PC-3 (cell line): ENCODE results near the gene KRTAP10-5. TPM values are rescaled to one million over a fixed set of nuclear protein-coding genes. Genes with fewer than 3 reads are reported as not detected.
"Not testable (repeated sequence)": the region's sequence is repeated elsewhere in the genome, so short reads cannot be mapped to it uniquely, and the experiment has no call there.

ENCODE experiments used
- ATAC-seq: fragments of 200-7000 bp; cut with Tn5 transposase; 2 replicates; pipeline ENCODE4 v1.9.1; 2020; ENCODE audit warnings: mild to moderate bottlenecking, moderate library complexity
- BruUV-seq: library from RNA; stranded (reverse); fragments of 400-500 nt; replicated peaks from 2 replicates; lab custom pipeline; 2021; lab: Mats Ljungman, UMichigan
- CTCF ChIA-PET: fragments of 300-600 bp; sonication (Branson Sonifier 250); formaldehyde crosslinking; loops from one replicate; lab custom pipeline; 2022; ENCODE audit warnings: antibody characterized with exemption; lab: Charles Lee
- POLR2A ChIA-PET: fragments of 300-600 bp; sonication (Branson Sonifier 250); formaldehyde crosslinking; loops from one replicate; lab custom pipeline; 2022; ENCODE audit warnings: antibody characterized with exemption; ENCODE audit not compliant: unreplicated experiment; lab: Charles Lee
- DNase-seq: peaks from one replicate; pipeline ENCODE4 v3.0.0-alpha.2; 2015
- H2AFZ ChIP-seq: fragments of 300-600 bp; sonication (generic); 2 replicates; pipeline ENCODE4 v1.6.0; 2016; ENCODE audit warnings: antibody characterized with exemption, low read length
- H3F3A ChIP-seq: fragments of 300-600 bp; sonication (generic); one replicate; pipeline ENCODE4 v1.6.0; 2017; ENCODE audit warnings: antibody characterized with exemption, low read length, control low read depth, mild to moderate bottlenecking; ENCODE audit not compliant: unreplicated experiment
- H3K27ac ChIP-seq: fragments of 300-600 bp; sonication (generic); 2 replicates; pipeline ENCODE4 v1.5.1; 2016; ENCODE audit warnings: mild to moderate bottlenecking, low read length
- H3K27me3 ChIP-seq: fragments of 300-600 bp; sonication (generic); 2 replicates; pipeline ENCODE4 v1.6.1; 2016; ENCODE audit warnings: low read length, mixed read lengths
- H3K36me3 ChIP-seq: fragments of 300-600 bp; sonication (generic); 2 replicates; pipeline ENCODE4 v1.6.1; 2016; ENCODE audit warnings: low read depth, mixed run types, low read length, mixed read lengths
- H3K4me1 ChIP-seq: fragments of 300-600 bp; sonication (generic); 2 replicates; pipeline ENCODE4 v1.5.1; 2016; ENCODE audit warnings: low read length; ENCODE audit not compliant: insufficient read depth
- H3K4me2 ChIP-seq: fragments of 300-600 bp; sonication (generic); 2 replicates; pipeline ENCODE4 v1.6.0; 2016; ENCODE audit warnings: low read length
- H3K4me3 ChIP-seq: fragments of 300-600 bp; sonication (generic); 2 replicates; pipeline ENCODE4 v1.5.1; 2016; ENCODE audit warnings: mild to moderate bottlenecking, low read length, mixed read lengths
- H3K79me2 ChIP-seq: fragments of 300-600 bp; sonication (generic); 2 replicates; pipeline ENCODE4 v1.6.1; 2017; ENCODE audit warnings: low read length, mixed read lengths
- H3K9ac ChIP-seq: fragments of 300-600 bp; sonication (generic); 2 replicates; pipeline ENCODE4 v1.6.0; 2016; ENCODE audit warnings: mild to moderate bottlenecking, low read length
- H3K9me2 ChIP-seq: fragments of 300-600 bp; sonication (generic); replicated peaks from 2 replicates; pipeline ENCODE4 v1.6.1; 2016; ENCODE audit warnings: mixed run types, low read length, mixed read lengths
- H3K9me3 ChIP-seq: fragments of 300-600 bp; sonication (generic); 2 replicates; pipeline ENCODE4 v1.6.1; 2016; ENCODE audit warnings: low read length, mixed read lengths
- H4K20me1 ChIP-seq: fragments of 300-600 bp; sonication (generic); 2 replicates; pipeline ENCODE4 v1.6.1; 2016; ENCODE audit warnings: low read length, mixed read lengths
- EZH2 ChIP-seq: fragments of 300-600 bp; sonication (generic); IDR thresholded peaks from one replicate; pipeline ENCODE4 v1.6.1; 2017; ENCODE audit warnings: antibody characterized with exemption, mild to moderate bottlenecking, low read length; ENCODE audit not compliant: unreplicated experiment
- EZH2phosphoT487 ChIP-seq: fragments of 300-600 bp; sonication (generic); IDR thresholded peaks from 2 replicates; pipeline ENCODE4 v1.6.1; 2018; ENCODE audit warnings: mild to moderate bottlenecking, antibody characterized with exemption, low read length, borderline replicate concordance
- intact Hi-C: fragments of 100-400 bp; cut with micrococcal nuclease; formaldehyde crosslinking; loops from 2 replicates; pipeline ENCODE4 v1.9.0; 2023
- total RNA-seq: library from RNA; depleted of rRNA; stranded (reverse); fragments of >200 nt; gene quantifications from 2 replicates; pipeline ENCODE4 v1.2.3, GENCODE V29; 2014
- TF ChIP-seq, protein P1 (sequence below): fragments of 300-600 bp; sonication (generic); conservative IDR thresholded peaks from 2 replicates; pipeline ENCODE4 v1.5.1; 2017; ENCODE audit warnings: antibody characterized with exemption, low read depth, mild to moderate bottlenecking, low read length

KRTAP10-5 gene
- total RNA-seq, 1 experiment from 2014 or later, result not detected

DNA sequence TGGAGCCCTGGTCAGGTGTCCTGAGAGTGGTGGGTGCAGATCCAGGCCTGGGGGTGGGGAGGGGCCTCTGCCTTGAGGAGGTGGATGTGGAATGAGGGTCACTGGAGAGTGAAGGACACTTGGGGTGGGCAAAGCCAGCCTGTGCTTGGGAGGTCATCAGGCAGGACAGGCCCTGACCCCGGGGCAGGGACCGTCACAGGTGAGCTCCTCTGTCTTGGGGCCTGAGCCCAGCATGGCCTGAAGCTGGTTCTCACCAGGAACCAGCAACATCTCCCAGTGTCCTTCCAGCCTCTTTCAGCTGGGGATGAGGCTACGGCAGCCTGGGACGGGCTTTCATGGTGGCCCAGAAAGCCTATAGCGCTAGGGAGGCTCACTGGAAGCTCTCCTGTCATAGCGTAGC lies 28.3 kb downstream of the KRTAP10-5 start:
- H3K9ac ChIP-seq, result no peak overlapping the region
- intact Hi-C loops, result no loop called here
- no peaks in the 10 kb centered on the region for H3K4me1 ChIP-seq
- ChIA-PET CTCF (no interaction called here), POLR2A (no interaction called here)
- no TSS peak for BruUV-seq
- ATAC-seq (no peak), DNase-seq (no peak)
- H3K4me3 ChIP-seq, result no peak overlapping the region
- no peaks in the 10 kb centered on the region for H3K27me3 ChIP-seq
- H3K27ac ChIP-seq, result no peak overlapping the region
- no peak overlapping the region for H3K4me2 ChIP-seq
- H3F3A ChIP-seq, result no peaks in the 10 kb centered on the region
- no peaks in the 10 kb centered on the region for H3K9me2 ChIP-seq
- H2AFZ ChIP-seq, result no peak overlapping the region
- no peaks in the 10 kb centered on the region for H3K36me3 ChIP-seq
- H4K20me1 ChIP-seq, result no peaks in the 10 kb centered on the region
- 0 out of 2 replicates have a peak, but pooled peaks cover under 1% of the 10 kb centered on the region for H3K9me3 ChIP-seq
- TF ChIP-seq, protein P1, sequence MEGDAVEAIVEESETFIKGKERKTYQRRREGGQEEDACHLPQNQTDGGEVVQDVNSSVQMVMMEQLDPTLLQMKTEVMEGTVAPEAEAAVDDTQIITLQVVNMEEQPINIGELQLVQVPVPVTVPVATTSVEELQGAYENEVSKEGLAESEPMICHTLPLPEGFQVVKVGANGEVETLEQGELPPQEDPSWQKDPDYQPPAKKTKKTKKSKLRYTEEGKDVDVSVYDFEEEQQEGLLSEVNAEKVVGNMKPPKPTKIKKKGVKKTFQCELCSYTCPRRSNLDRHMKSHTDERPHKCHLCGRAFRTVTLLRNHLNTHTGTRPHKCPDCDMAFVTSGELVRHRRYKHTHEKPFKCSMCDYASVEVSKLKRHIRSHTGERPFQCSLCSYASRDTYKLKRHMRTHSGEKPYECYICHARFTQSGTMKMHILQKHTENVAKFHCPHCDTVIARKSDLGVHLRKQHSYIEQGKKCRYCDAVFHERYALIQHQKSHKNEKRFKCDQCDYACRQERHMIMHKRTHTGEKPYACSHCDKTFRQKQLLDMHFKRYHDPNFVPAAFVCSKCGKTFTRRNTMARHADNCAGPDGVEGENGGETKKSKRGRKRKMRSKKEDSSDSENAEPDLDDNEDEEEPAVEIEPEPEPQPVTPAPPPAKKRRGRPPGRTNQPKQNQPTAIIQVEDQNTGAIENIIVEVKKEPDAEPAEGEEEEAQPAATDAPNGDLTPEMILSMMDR, result no peak
- TF ChIP-seq EZH2, result no peak
- H3K79me2 ChIP-seq, result no peaks in the 10 kb centered on the region

DNA sequence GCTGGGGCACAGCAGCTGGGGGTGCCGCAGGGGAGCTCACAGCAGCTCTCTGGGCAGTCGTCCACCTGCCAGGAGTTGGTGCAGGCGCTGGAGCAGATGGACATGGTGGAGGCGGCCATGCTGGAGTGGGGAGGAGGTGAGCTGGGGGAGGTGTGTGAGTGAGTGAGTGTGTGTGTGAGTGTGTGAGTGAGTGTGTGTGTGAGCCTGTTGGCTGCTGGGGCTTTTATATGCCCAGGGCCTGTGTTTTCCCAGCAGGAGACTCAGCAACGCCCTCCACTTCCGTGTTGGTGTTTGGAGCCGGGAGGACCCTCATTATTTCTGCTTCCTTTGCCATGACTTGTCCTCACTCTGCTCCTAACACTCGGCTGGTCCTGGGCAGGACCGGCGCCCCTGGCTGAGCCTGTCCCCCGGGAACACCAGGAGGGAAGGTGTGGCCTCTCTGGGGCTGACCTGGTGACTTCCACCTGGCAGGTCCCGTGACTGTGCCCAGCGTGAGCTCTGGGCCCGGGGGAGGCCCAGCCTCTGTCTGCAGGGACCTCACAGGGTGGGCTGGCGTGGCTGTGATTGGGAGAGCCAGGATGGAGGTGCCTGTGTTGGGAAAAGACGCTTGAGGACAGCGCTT lies 29.0 kb downstream of the KRTAP10-5 start, which contains the start of gene KRTAP10-2:
KRTAP10-2 (minus strand) TSS at position 166 of the 622 bp plus-strand sequence; CDS start at position 119, 47 bp downstream.
- Histone ChIP-seq H4K20me1 (no peaks in the 10 kb centered on the region), H3K4me3 (no peak within 1 kb of the TSS), H3K9me2 (no peaks in the 10 kb centered on the region), H3F3A (no peaks in the 10 kb centered on the region), H3K4me1 (no peaks in the 10 kb centered on the region), H3K27me3 (no peaks in the 10 kb centered on the region), H3K27ac (no peak within 1 kb of the TSS), H3K4me2 (no peak within 1 kb of the TSS), H3K9me3 (peaks cover 7% of the 10 kb centered on the region; the same call in 1 of the 2 replicates), H3K79me2 (no peaks in the 10 kb centered on the region), H2AFZ (no peak within 1 kb of the TSS), H3K36me3 (no peaks in the 10 kb centered on the region), H3K9ac (no peak within 1 kb of the TSS)
- no TSS peak for BruUV-seq
- DNase-seq (no peak), ATAC-seq (no peak)
- TF ChIP-seq, protein P1, result no peak
- intact Hi-C loops, result no loop called here
- ChIA-PET POLR2A (no interaction called here), CTCF (no interaction called here)

DNA sequence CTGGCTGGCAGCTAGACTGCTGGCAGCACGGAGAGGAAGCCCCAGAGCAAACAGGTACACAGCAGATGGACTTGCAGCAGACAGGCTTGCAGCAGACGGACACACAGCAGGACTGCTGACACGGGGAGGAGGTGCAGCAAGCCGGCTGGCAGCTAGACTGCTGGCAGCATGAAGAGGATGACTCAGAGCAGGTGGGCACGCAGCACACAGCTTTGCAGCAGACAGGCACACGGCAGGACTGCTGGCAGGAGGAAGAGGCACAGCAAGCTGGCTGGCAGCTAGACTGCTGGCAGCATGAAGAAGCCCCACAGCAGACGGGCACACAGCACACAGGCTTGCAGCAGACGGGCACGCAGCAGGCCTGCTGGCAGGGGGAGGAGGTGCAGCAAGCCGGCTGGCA lies 29.6 kb downstream of the KRTAP10-5 start:
- TF ChIP-seq, protein P1, result no peak
- TF ChIP-seq EZH2, result no peak
- TF ChIP-seq EZH2phosphoT487, result no peak
- H3K9ac ChIP-seq, result no peak overlapping the region
- no peaks in the 10 kb centered on the region for H3K9me2 ChIP-seq
- ATAC-seq (peak; percentile 45; the same call in 1 of the 2 replicates), DNase-seq (peak; percentile 2)
- CTCF ChIA-PET, result no interaction called here
- intact Hi-C loops, result no loop called here
- no peaks in the 10 kb centered on the region for H3K79me2 ChIP-seq
- H3K36me3 ChIP-seq, result no peaks in the 10 kb centered on the region
- no peak overlapping the region for H3K4me2 ChIP-seq
- no peak overlapping the region for H3K4me3 ChIP-seq
- POLR2A ChIA-PET, result no interaction called here
- H4K20me1 ChIP-seq, result no peaks in the 10 kb centered on the region
- no peaks in the 10 kb centered on the region for H3K4me1 ChIP-seq
- BruUV-seq, result no TSS peak
- no peaks in the 10 kb centered on the region for H3K27me3 ChIP-seq
- H3F3A ChIP-seq, result no peaks in the 10 kb centered on the region
- no peak overlapping the region for H2AFZ ChIP-seq
- no peak overlapping the region for H3K27ac ChIP-seq
- H3K9me3 ChIP-seq, result peaks cover 7% of the 10 kb centered on the region; the same call in 1 of the 2 replicates

DNA sequence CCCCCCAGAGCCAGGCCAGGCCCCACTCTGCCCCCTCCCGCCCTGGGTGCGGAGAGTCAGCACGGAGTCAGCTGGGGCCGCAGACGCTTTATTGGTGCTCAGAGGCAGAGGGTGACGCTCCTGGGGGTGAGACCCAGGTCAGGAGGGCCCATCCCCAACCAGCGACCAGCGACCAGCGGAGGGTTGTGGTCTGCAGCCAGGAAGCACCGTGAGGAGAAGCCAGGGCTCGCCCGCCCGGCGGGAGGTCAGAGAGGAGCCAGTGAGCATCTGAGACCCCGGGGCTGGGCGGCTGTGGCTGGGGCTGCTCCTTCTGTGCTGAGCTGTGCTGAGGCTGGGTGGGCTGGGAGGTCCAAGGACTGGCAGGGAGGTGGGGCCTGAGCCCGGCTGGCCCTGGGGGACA lies 30.1 kb downstream of the KRTAP10-5 start:
- H3K9me2 ChIP-seq, intact Hi-C loops, H3K4me3 ChIP-seq, H3K9me3 ChIP-seq, H3K4me2 ChIP-seq, CTCF ChIA-PET, ATAC-seq, DNase-seq, H3K79me2 ChIP-seq, H3K27ac ChIP-seq, POLR2A ChIA-PET, H2AFZ ChIP-seq, H3K36me3 ChIP-seq, H3K27me3 ChIP-seq, H3K4me1 ChIP-seq, H3F3A ChIP-seq, BruUV-seq, H4K20me1 ChIP-seq, H3K9ac ChIP-seq: not testable (repeated sequence)
